ENCODE data around the gene BRIP1.

DNA sequence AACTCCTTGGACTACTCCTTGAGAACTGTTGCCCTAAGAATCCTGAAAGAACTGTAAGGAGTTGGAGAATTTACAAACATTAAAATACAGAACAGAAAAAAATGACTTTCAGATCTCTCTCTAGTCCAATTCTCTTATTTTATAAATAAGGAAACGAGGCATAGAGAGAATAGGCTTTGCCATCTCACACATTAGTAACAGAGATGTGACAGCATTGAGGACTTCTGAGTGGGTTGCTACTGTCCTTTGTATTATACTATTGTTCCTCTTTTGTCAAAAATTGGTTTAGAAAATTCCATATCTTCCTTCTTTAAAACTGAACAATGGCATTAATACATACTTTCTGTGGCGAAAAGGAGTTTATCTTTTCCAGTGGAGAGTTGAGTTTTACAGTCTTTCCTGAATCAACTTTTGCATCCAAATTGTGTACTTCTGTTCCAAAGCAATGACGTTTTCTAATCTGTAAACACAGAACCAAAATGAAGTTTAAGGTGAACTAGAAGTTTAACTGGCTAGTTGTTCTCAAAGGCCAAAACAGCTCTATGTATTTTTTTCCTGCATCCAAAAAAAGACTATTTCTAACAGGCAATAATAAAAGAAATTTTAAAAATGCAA is 16.5 kb downstream of the BRIP1 start:
- TF ChIP-seq, protein P1, sequence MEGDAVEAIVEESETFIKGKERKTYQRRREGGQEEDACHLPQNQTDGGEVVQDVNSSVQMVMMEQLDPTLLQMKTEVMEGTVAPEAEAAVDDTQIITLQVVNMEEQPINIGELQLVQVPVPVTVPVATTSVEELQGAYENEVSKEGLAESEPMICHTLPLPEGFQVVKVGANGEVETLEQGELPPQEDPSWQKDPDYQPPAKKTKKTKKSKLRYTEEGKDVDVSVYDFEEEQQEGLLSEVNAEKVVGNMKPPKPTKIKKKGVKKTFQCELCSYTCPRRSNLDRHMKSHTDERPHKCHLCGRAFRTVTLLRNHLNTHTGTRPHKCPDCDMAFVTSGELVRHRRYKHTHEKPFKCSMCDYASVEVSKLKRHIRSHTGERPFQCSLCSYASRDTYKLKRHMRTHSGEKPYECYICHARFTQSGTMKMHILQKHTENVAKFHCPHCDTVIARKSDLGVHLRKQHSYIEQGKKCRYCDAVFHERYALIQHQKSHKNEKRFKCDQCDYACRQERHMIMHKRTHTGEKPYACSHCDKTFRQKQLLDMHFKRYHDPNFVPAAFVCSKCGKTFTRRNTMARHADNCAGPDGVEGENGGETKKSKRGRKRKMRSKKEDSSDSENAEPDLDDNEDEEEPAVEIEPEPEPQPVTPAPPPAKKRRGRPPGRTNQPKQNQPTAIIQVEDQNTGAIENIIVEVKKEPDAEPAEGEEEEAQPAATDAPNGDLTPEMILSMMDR (IDR thresholded peaks at IDR 0.05) = no peak
- TF ChIP-seq EP300 (IDR thresholded peaks at IDR 0.05) = no peak
- TF ChIP-seq TP53 (CRISPR knock-in tag; IDR thresholded peaks at IDR 0.05) = no peak
- no peak for TF ChIP-seq SMC3 (IDR thresholded peaks at IDR 0.05)
- no peak for TF ChIP-seq POLR2A (IDR thresholded peaks at IDR 0.05; ENCODE audit: low read length)
- no peak for TF ChIP-seq RNF2 (IDR thresholded peaks at IDR 0.05; ENCODE audit: borderline replicate concordance, low read depth)
- TF ChIP-seq NFE2L2 (conservative IDR thresholded peaks at IDR 0.05; ENCODE audit: low read length) = no peak
- no peak for TF ChIP-seq ESRRA (IDR thresholded peaks at IDR 0.05; ENCODE audit: borderline replicate concordance, low read length)
- TF ChIP-seq CBX8 (IDR thresholded peaks at IDR 0.05) = no peak
- TF ChIP-seq, protein P2, sequence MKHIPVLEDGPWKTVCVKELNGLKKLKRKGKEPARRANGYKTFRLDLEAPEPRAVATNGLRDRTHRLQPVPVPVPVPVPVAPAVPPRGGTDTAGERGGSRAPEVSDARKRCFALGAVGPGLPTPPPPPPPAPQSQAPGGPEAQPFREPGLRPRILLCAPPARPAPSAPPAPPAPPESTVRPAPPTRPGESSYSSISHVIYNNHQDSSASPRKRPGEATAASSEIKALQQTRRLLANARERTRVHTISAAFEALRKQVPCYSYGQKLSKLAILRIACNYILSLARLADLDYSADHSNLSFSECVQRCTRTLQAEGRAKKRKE (CRISPR knock-in tag; IDR thresholded peaks at IDR 0.05; ENCODE audit: low read depth) = no peak
- TF ChIP-seq ZC3H11A (IDR thresholded peaks at IDR 0.05) = no peak
- TF ChIP-seq, protein P3, sequence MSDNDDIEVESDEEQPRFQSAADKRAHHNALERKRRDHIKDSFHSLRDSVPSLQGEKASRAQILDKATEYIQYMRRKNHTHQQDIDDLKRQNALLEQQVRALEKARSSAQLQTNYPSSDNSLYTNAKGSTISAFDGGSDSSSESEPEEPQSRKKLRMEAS (IDR thresholded peaks at IDR 0.05) = no peak
- TF ChIP-seq CBX2 (IDR thresholded peaks at IDR 0.05; ENCODE audit: borderline replicate concordance, low read depth) = no peak
